Measurements from ENCODE around the gene FAM53B.

The FAM53B gene

GRCh38 chr10:124741922-124742412 lies 2.2 kb downstream of the FAM53B start:
- no peak for DNase-seq

GRCh38 chr10:124741281-124741921 lies 2.8 kb downstream of the FAM53B start:
- DNase-seq, result peak; percentile 29 to 60

- peak in 1 of 2 donors; percentile 68 for DNase-seq
These were observed 3.6 kb downstream of the FAM53B start for GRCh38 chr10:124740369-124741280.

GRCh38 chr10:124739986-124740368 lies 4.2 kb downstream of the FAM53B start:
- no peak for DNase-seq

GRCh38 chr10:124739119-124739921 lies 4.9 kb downstream of the FAM53B start:
- DNase-seq, result no peak

GRCh38 chr10:124738441-124738840 lies 5.7 kb downstream of the FAM53B start:
- no peak for DNase-seq

- no peak for DNase-seq
These were observed 6.5 kb downstream of the FAM53B start for GRCh38 chr10:124737708-124738107.

GRCh38 chr10:124737221-124737620 lies 7.0 kb downstream of the FAM53B start:
- DNase-seq, result no peak

- no peak for DNase-seq
These were observed 7.6 kb downstream of the FAM53B start for GRCh38 chr10:124736491-124737136.

GRCh38 chr10:124735491-124736286 lies 8.5 kb downstream of the FAM53B start:
- DNase-seq, result no peak

GRCh38 chr10:124734311-124735166 lies 9.6 kb downstream of the FAM53B start:
- peak in 1 of 2 donors; percentile 43 for DNase-seq

- no peak for DNase-seq
These were observed 10.5 kb downstream of the FAM53B start for GRCh38 chr10:124733571-124734245.

- DNase-seq, result no peak
These were observed 11.1 kb downstream of the FAM53B start for GRCh38 chr10:124732931-124733570.

- no peak for DNase-seq
These were observed 12.6 kb downstream of the FAM53B start for GRCh38 chr10:124731551-124731950.

GRCh38 chr10:124730790-124731189 lies 13.4 kb downstream of the FAM53B start:
- DNase-seq, result no peak

- DNase-seq, result peak in 1 of 2 donors; percentile 34
These were observed 15.1 kb downstream of the FAM53B start for GRCh38 chr10:124728830-124729661.

GRCh38 chr10:124728071-124728829 lies 15.9 kb downstream of the FAM53B start:
- peak in 1 of 2 donors; percentile 93 for DNase-seq
